ENCODE results near the gene RBM15.
A peak's percentile ranks its signal among the peaks of the same experiment; 100 is the strongest.

Gene RBM15

DNA sequence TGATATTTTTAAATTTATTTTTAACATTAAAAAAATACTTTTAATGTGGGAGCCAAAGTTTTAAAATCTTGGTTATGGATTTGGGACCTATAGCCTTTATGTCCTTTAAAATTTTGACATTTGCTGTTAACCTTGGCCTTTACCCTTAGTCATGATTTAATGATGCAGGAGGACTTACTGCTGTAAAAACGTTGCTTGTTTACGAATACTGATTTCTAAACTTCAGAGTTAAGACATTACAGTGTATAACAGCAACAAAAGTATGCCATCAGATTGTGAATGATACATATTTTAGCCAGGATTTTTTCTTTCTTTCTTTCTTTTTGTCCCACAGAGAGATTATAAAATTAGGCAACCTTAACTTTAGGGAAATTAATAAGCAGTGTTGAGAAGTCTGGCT lies 8.9 kb downstream of the RBM15 start:
- ChIA-PET CTCF (interaction anchor here (1.0 kb wide), 1 partner anchor 8 kb away, joined by 3 read pairs; no protein-coding TSS in a partner anchor), POLR2A (interaction anchor here (4.1 kb wide), 1 partner anchor 9 kb away, joined by 30 read pairs; the partner anchor contains the start of gene RBM15)
- peaks cover 25% of the 10 kb centered on the region for H3K4me1 ChIP-seq (ENCODE audit: control insufficient read depth, insufficient read depth, low read length)
- no peak overlapping the region for H3K27ac ChIP-seq (ENCODE audit: extremely low read depth, low read depth, low read length)
- H3K36me3 ChIP-seq (ENCODE audit: control insufficient read depth in 2 of 2, insufficient read depth in 1 of 2, low read length in 2 of 2): peaks cover 13 to 58% of the 10 kb centered on the region in 2 experiments
- TF ChIP-seq, protein P1, sequence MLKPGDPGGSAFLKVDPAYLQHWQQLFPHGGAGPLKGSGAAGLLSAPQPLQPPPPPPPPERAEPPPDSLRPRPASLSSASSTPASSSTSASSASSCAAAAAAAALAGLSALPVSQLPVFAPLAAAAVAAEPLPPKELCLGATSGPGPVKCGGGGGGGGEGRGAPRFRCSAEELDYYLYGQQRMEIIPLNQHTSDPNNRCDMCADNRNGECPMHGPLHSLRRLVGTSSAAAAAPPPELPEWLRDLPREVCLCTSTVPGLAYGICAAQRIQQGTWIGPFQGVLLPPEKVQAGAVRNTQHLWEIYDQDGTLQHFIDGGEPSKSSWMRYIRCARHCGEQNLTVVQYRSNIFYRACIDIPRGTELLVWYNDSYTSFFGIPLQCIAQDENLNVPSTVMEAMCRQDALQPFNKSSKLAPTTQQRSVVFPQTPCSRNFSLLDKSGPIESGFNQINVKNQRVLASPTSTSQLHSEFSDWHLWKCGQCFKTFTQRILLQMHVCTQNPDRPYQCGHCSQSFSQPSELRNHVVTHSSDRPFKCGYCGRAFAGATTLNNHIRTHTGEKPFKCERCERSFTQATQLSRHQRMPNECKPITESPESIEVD (tag by site-specific recombination; IDR thresholded peaks at IDR 0.05): peak; percentile 69
- TF ChIP-seq, protein P2, sequence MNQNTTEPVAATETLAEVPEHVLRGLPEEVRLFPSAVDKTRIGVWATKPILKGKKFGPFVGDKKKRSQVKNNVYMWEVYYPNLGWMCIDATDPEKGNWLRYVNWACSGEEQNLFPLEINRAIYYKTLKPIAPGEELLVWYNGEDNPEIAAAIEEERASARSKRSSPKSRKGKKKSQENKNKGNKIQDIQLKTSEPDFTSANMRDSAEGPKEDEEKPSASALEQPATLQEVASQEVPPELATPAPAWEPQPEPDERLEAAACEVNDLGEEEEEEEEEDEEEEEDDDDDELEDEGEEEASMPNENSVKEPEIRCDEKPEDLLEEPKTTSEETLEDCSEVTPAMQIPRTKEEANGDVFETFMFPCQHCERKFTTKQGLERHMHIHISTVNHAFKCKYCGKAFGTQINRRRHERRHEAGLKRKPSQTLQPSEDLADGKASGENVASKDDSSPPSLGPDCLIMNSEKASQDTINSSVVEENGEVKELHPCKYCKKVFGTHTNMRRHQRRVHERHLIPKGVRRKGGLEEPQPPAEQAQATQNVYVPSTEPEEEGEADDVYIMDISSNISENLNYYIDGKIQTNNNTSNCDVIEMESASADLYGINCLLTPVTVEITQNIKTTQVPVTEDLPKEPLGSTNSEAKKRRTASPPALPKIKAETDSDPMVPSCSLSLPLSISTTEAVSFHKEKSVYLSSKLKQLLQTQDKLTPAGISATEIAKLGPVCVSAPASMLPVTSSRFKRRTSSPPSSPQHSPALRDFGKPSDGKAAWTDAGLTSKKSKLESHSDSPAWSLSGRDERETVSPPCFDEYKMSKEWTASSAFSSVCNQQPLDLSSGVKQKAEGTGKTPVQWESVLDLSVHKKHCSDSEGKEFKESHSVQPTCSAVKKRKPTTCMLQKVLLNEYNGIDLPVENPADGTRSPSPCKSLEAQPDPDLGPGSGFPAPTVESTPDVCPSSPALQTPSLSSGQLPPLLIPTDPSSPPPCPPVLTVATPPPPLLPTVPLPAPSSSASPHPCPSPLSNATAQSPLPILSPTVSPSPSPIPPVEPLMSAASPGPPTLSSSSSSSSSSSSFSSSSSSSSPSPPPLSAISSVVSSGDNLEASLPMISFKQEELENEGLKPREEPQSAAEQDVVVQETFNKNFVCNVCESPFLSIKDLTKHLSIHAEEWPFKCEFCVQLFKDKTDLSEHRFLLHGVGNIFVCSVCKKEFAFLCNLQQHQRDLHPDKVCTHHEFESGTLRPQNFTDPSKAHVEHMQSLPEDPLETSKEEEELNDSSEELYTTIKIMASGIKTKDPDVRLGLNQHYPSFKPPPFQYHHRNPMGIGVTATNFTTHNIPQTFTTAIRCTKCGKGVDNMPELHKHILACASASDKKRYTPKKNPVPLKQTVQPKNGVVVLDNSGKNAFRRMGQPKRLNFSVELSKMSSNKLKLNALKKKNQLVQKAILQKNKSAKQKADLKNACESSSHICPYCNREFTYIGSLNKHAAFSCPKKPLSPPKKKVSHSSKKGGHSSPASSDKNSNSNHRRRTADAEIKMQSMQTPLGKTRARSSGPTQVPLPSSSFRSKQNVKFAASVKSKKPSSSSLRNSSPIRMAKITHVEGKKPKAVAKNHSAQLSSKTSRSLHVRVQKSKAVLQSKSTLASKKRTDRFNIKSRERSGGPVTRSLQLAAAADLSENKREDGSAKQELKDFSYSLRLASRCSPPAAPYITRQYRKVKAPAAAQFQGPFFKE (tag by site-specific recombination; IDR thresholded peaks at IDR 0.05; ENCODE audit: borderline replicate concordance): no peak
- TF ChIP-seq, protein P3, sequence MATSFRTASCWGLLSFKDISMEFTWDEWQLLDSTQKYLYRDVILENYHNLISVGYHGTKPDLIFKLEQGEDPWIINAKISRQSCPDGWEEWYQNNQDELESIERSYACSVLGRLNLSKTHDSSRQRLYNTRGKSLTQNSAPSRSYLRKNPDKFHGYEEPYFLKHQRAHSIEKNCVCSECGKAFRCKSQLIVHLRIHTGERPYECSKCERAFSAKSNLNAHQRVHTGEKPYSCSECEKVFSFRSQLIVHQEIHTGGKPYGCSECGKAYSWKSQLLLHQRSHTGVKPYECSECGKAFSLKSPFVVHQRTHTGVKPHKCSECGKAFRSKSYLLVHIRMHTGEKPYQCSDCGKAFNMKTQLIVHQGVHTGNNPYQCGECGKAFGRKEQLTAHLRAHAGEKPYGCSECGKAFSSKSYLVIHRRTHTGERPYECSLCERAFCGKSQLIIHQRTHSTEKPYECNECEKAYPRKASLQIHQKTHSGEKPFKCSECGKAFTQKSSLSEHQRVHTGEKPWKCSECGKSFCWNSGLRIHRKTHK (tag by site-specific recombination; IDR thresholded peaks at IDR 0.05): no peak
- no peak overlapping the region for H3K4me3 ChIP-seq (ENCODE audit: low read depth, low read length)
- H3K9me3 ChIP-seq (ENCODE audit: control insufficient read depth, insufficient read depth, low read depth, low read length): no peaks in the 10 kb centered on the region

DNA sequence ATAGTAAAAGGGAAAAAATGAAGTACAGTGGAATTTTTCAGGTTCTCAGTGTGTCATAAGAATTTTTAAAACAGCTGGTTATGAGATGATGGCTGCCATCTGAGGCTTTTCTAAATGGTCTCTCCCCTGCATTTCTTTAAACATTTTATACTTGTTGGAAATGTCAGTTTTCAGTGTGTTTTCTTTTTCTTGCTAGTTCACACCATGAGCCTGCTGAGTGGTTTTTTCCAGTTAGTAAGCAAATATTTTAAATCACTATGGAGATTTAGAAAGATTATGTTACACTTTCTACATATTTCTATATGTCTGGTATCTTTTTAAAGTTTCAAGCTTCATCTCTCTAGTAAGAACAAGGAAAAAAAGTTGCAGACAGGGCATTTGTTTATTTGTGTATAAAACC lies 9.6 kb downstream of the RBM15 start:
- Histone ChIP-seq H3K36me3 (ENCODE audit: control insufficient read depth in 2 of 2, insufficient read depth in 1 of 2, low read length in 2 of 2) (peaks cover 6 to 58% of the 10 kb centered on the region in 2 experiments), H3K4me3 (ENCODE audit: low read depth, low read length) (no peak overlapping the region), H3K9me3 (ENCODE audit: control insufficient read depth, insufficient read depth, low read depth, low read length) (no peaks in the 10 kb centered on the region), H3K27ac (ENCODE audit: extremely low read depth, low read depth, low read length) (no peak overlapping the region), H3K4me1 (ENCODE audit: control insufficient read depth, insufficient read depth, low read length) (peaks cover 24% of the 10 kb centered on the region)
- CTCF ChIA-PET: interaction anchor here (1.0 to 1.5 kb wide), 4 partner anchors 8 to 152 kb away, joined by 3 to 4 read pairs (median 4); no protein-coding TSS in a partner anchor
- TF ChIP-seq RBAK (tag by site-specific recombination; IDR thresholded peaks at IDR 0.05) (no peak), ZNF521 (tag by site-specific recombination; IDR thresholded peaks at IDR 0.05) (no peak), IKZF3 (tag by site-specific recombination; IDR thresholded peaks at IDR 0.05) (no peak), HOXD13 (CRISPR knock-in tag; IDR thresholded peaks at IDR 0.05; ENCODE audit: borderline replicate concordance) (no peak)
- POLR2A ChIA-PET: interaction anchor here (4.1 kb wide), 1 partner anchor 10 kb away, joined by 30 read pairs; the partner anchor contains the start of gene RBM15

DNA sequence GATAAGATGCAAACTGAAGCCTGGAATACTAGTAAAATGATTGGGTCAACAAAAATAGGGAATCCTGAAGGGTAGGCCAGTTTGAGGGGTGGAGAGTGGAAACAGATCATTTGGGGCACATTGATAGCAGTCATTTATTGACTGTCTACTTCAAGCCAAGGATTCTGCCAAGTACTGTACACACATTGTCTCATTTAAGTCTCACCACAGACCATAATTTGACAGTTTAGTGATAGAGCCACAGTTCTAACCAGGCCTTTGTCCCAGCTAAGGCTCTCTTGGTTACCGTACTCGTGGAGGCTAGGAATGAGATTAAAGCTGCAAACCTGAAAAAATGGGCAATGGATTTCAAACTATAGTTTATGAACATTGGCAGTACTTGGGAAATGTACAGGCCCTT lies 11.2 kb downstream of the RBM15 start:
- CTCF ChIA-PET: interaction anchor here (1.1 to 1.5 kb wide), 3 partner anchors 12 to 154 kb away, joined by 4 to 6 read pairs (median 4); no protein-coding TSS in a partner anchor

More for the DNA sequence above, 11.2 kb downstream of the RBM15 start:
- TF ChIP-seq ZNF600 (tag by site-specific recombination; IDR thresholded peaks at IDR 0.05): 0 out of 2 replicates have a peak, but pooled peaks have one; percentile 9
- 0 out of 2 replicates have a peak, but pooled peaks have one; percentile 31 for TF ChIP-seq ZNF664 (tag by site-specific recombination; IDR thresholded peaks at IDR 0.05)
- no peak for TF ChIP-seq ZNF596 (tag by site-specific recombination; IDR thresholded peaks at IDR 0.05)
- peak; percentile 47 for TF ChIP-seq FEZF1 (tag by site-specific recombination; IDR thresholded peaks at IDR 0.05)
- POLR2A ChIA-PET: interaction anchor here (4.1 kb wide), 1 partner anchor 11 kb away, joined by 30 read pairs; the partner anchor contains the start of gene RBM15
- Histone ChIP-seq H3K36me3 (ENCODE audit: control insufficient read depth in 2 of 2, insufficient read depth in 1 of 2, low read length in 2 of 2) (peaks cover 7 to 48% of the 10 kb centered on the region in 2 experiments), H3K9me3 (ENCODE audit: control insufficient read depth, insufficient read depth, low read depth, low read length) (no peaks in the 10 kb centered on the region), H3K4me3 (ENCODE audit: low read depth, low read length) (no peak overlapping the region), H3K4me1 (ENCODE audit: control insufficient read depth, insufficient read depth, low read length) (peaks cover 19% of the 10 kb centered on the region), H3K27ac (ENCODE audit: extremely low read depth, low read depth, low read length) (no peak overlapping the region)

All from HEK293 (cell line).